ENCODE measurements around the gene GRIK4.

Gene GRIK4

GRCh38 chr11:120746836-120747609, 235.5 kb downstream of the GRIK4 start:
- DNase-seq (ENCODE audit: low read depth, low spot score) = no peak
- no peak overlapping the region for H3K4me3 ChIP-seq (ENCODE audit: low read depth, low read length)
- ChIA-PET POLR2A (no interaction called here), CTCF (interaction anchor here (1.3 kb wide), 1 partner anchor 27 kb away, joined by 4 read pairs; no protein-coding TSS in a partner anchor)
- TF ChIP-seq CTCF (IDR thresholded peaks at IDR 0.05; ENCODE audit: insufficient read depth, low read length, missing control alignments) = no peak

- POLR2A ChIA-PET = no interaction called here
- H3K4me3 ChIP-seq (ENCODE audit: low read depth, low read length) = no peak overlapping the region
- no peak for TF ChIP-seq CTCF (IDR thresholded peaks at IDR 0.05; ENCODE audit: insufficient read depth, low read length, missing control alignments)
- DNase-seq (ENCODE audit: low read depth, low spot score) = no peak
- CTCF ChIA-PET = no interaction called here
Measured at GRCh38 chr11:120747850-120748814, 236.6 kb downstream of the GRIK4 start.

- DNase-seq (ENCODE audit: low read depth, low spot score) = no peak
- ChIA-PET POLR2A (no interaction called here), CTCF (no interaction called here)
- H3K4me3 ChIP-seq (ENCODE audit: low read depth, low read length) = no peak overlapping the region
- no peak for TF ChIP-seq CTCF (IDR thresholded peaks at IDR 0.05; ENCODE audit: insufficient read depth, low read length, missing control alignments)
Measured at GRCh38 chr11:120749395-120749794, 237.8 kb downstream of the GRIK4 start.

GRCh38 chr11:120750647-120751549, 239.3 kb downstream of the GRIK4 start:
- CTCF ChIA-PET = no interaction called here
- no peak for TF ChIP-seq CTCF (IDR thresholded peaks at IDR 0.05; ENCODE audit: insufficient read depth, low read length, missing control alignments)
- H3K4me3 ChIP-seq (ENCODE audit: low read depth, low read length) = no peak overlapping the region
- DNase-seq (ENCODE audit: low read depth, low spot score) = no peak
- POLR2A ChIA-PET = no interaction called here

- no peak overlapping the region for H3K4me3 ChIP-seq (ENCODE audit: low read depth, low read length)
- ChIA-PET CTCF (no interaction called here), POLR2A (no interaction called here)
- DNase-seq (ENCODE audit: low read depth, low spot score) = no peak
- no peak for TF ChIP-seq CTCF (IDR thresholded peaks at IDR 0.05; ENCODE audit: insufficient read depth, low read length, missing control alignments)
Measured at GRCh38 chr11:120751550-120751949, 240.0 kb downstream of the GRIK4 start.

All from AG04449 (cell line).